Vagina (tissue), 2 donors: Measurements from ENCODE around the gene PRODH. TPM values are rescaled to one million over a fixed set of nuclear protein-coding genes. Genes with fewer than 3 reads are reported as not detected.
"Not testable (repeated sequence)": the region's sequence is repeated elsewhere in the genome, so short reads cannot be mapped to it uniquely, and the experiment has no call there.

ENCODE experiments used
- DNase-seq, 2 donors: peaks; one replicate each; pipeline ENCODE4 v3.0.0-alpha.2; 2017; ENCODE audit errors: extremely low spot score in 2 of 2
- H3K27ac ChIP-seq: fragments of 200-600 bp; sonication (generic); one replicate; pipeline ENCODE4 v1.5.1; 2019
- H3K27me3 ChIP-seq: fragments of 200-600 bp; sonication (generic); one replicate; pipeline ENCODE4 v1.5.1; 2019
- H3K36me3 ChIP-seq, 2 donors: fragments of 200-600 bp; sonication (generic); one replicate each; pipeline ENCODE4 v1.5.1; 2017 to 2019
- H3K4me1 ChIP-seq: fragments of 200-600 bp; sonication (generic); one replicate; pipeline ENCODE4 v1.5.1; 2019
- H3K4me3 ChIP-seq, 2 donors: fragments of 200-600 bp; sonication (generic); 1 replicate in 1 of 2; 2 replicates in 1 of 2; pipeline ENCODE4 v1.5.1; 2016 to 2019
- H3K9me3 ChIP-seq: fragments of 200-600 bp; sonication (generic); one replicate; pipeline ENCODE4 v1.5.1; 2019
- CTCF ChIP-seq, 3 experiments: fragments of 450-650 bp in 2 of 3; fragments of 200-600 bp in 1 of 3; sonication (generic) in 1 of 3; IDR thresholded peaks; one replicate each; pipeline ENCODE4 v1.5.1; 2017 to 2019; ENCODE audit warnings: antibody characterized with exemption in 3 of 3, mild to moderate bottlenecking in 2 of 3, moderate library complexity in 2 of 3
- POLR2A ChIP-seq, 2 donors: fragments of 450-650 bp; IDR thresholded peaks; one replicate each; pipeline ENCODE4 v1.6.1; 2017; ENCODE audit warnings: antibody characterized with exemption in 2 of 2, mild to moderate bottlenecking in 2 of 2, moderate library complexity in 2 of 2
- POLR2AphosphoS5 ChIP-seq, 2 donors: sonication (generic); formaldehyde crosslinking; IDR thresholded peaks; one replicate each; pipeline ENCODE4 v1.9.0; 2017; ENCODE audit warnings: antibody characterized with exemption in 2 of 2, mild to moderate bottlenecking in 2 of 2, low read depth in 1 of 2; ENCODE audit not compliant: insufficient read depth in 1 of 2
- intact Hi-C: fragments of 100-400 bp; cut with DNase I; formaldehyde crosslinking; loops from one replicate; pipeline ENCODE4 v1.15.1; 2023
- total RNA-seq: library from RNA; depleted of rRNA; stranded (reverse); fragments of >200 nt; gene quantifications from one replicate; pipeline ENCODE4 v1.2.3, GENCODE V29; 2016

PRODH gene
- total RNA-seq, 1 donor from 2014 or later, result 17.4 TPM

DNA sequence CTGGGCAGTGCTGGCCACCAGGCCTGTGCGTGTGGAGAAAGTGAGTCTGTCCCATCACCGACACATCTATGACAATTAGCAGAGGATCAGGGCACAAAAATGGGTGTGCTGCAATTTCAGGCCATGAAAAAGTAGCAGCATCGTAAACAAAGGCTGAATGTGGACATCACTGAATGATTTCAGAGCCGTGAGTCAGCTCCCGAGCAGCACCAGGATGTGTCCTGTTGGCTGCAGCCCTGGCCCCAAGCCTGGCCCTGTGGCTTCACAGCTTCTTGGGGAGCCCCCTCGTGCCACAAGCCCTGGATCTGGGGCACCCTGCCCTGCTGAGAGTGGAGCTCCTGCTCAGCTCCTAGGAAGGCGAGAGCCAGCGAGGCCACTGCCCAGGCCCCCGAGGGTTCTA lies 20.5 kb downstream of the PRODH start:
- H3K27ac ChIP-seq, intact Hi-C loops, H3K36me3 ChIP-seq, H3K9me3 ChIP-seq, DNase-seq, H3K4me1 ChIP-seq, H3K4me3 ChIP-seq, H3K27me3 ChIP-seq: not testable (repeated sequence)

- H3K27me3 ChIP-seq, H3K4me3 ChIP-seq, H3K4me1 ChIP-seq, H3K27ac ChIP-seq, H3K9me3 ChIP-seq, H3K36me3 ChIP-seq, DNase-seq, intact Hi-C loops: not testable (repeated sequence)
These were observed 21.5 kb downstream of the PRODH start for GRCh38 chr22:18914558-18914957.

- H3K9me3 ChIP-seq, intact Hi-C loops, DNase-seq, H3K27ac ChIP-seq, H3K4me1 ChIP-seq, H3K4me3 ChIP-seq, H3K27me3 ChIP-seq, H3K36me3 ChIP-seq: not testable (repeated sequence)
These were observed 23.7 kb downstream of the PRODH start for GRCh38 chr22:18912264-18912946.

DNA sequence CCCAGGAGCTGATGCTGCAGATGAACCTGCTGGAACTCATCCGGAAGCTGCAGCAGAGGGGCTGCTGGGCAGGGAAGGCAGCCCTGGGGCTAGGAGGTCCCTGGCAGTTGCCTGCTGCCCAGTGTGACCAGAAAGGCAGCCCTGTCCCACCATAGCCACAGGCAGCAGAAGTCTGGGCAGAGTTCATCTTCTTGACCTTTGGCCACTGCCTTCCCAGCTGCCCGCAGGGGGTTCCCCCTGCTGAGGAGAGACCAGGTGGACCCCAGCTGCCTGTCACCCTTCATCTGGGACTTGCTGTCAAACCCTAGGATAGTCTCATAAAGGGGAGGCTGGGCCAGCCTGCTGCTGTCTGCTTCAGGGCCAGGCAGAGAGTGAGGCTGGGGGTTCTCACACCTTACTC lies 24.6 kb downstream of the PRODH start:
- H3K36me3 ChIP-seq, H3K4me1 ChIP-seq, H3K4me3 ChIP-seq, DNase-seq, intact Hi-C loops, H3K9me3 ChIP-seq, H3K27ac ChIP-seq, H3K27me3 ChIP-seq: not testable (repeated sequence)

- Histone ChIP-seq H3K9me3 (no peaks in the 10 kb centered on the region), H3K4me3 (no peak overlapping the region), H3K36me3 (no peaks in the 10 kb centered on the region), H3K4me1 (no peaks in the 10 kb centered on the region), H3K27ac (no peak overlapping the region), H3K27me3 (no peaks in the 10 kb centered on the region)
- intact Hi-C loops, result no loop called here
- TF ChIP-seq POLR2A (IDR thresholded peaks at IDR 0.05) (no peak), CTCF (IDR thresholded peaks at IDR 0.05) (no peak), POLR2AphosphoS5 (IDR thresholded peaks at IDR 0.05; ENCODE audit: insufficient read depth in 1 of 2, low read depth in 1 of 2) (no peak)
- DNase-seq, result no peak
These were observed 26.5 kb downstream of the PRODH start for GRCh38 chr22:18909556-18909955.

DNA sequence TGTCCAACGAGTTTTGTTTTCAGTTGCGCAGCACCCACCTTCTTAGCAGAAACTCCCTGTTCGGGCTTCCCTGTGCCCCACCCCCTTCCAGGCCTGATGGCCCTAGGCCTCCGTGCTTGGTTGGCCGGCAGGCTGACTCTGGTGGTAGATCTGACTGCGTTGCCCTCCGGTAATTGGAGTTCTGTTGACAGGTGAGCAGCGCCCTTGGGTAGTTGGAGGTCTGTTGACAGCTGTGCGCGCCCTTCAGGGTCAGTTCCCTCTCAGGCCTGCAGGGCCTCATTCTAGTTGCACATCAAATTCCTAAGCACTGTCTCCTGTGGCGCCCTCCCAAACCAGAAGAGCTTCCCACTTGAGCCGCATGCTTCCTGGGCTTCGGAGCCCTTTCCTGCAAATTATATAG lies 29.2 kb downstream of the PRODH start:
- Histone ChIP-seq H3K9me3 (no peaks in the 10 kb centered on the region), H3K36me3 (no peaks in the 10 kb centered on the region), H3K27ac (no peak overlapping the region), H3K27me3 (no peaks in the 10 kb centered on the region), H3K4me3 (no peak overlapping the region), H3K4me1 (no peaks in the 10 kb centered on the region)
- DNase-seq, result no peak
- intact Hi-C loops, result no loop called here
- TF ChIP-seq POLR2A (IDR thresholded peaks at IDR 0.05), result no peak
- no peak for TF ChIP-seq CTCF (IDR thresholded peaks at IDR 0.05)
- no peak for TF ChIP-seq POLR2AphosphoS5 (IDR thresholded peaks at IDR 0.05; ENCODE audit: insufficient read depth in 1 of 2, low read depth in 1 of 2)

DNA sequence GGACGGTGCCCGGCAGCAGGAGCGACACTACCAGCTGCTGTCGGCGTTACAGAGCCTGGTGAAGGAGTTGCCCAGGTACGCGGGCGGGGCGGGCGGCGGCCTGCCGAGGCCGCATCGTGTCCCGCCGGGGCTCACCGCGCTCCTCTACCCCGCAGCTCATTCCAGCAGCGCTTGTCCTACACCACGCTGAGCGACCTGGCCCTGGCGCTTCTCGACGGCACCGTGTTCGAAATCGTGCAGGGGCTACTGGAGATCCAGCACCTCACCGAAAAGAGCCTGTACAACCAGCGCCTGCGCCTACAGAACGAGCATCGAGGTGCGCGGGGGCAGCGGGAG lies 29.7 kb downstream of the PRODH start:
- H3K27ac ChIP-seq, H3K4me1 ChIP-seq, H3K9me3 ChIP-seq, intact Hi-C loops, H3K36me3 ChIP-seq, H3K27me3 ChIP-seq, H3K4me3 ChIP-seq, DNase-seq: not testable (repeated sequence)
